Endothelial cell of umbilical vein (primary cell): Measurements from ENCODE around the gene CCDC14.
"Not testable (repeated sequence)": the region's sequence is repeated elsewhere in the genome, so short reads cannot be mapped to it uniquely, and the experiment has no call there.

Experiments used
- CTCF ChIP-seq, 2 donors: IDR thresholded peaks; 1 replicate in 1 of 2; 2 replicates in 1 of 2; pipeline ENCODE4 v1.5.1; 2011; ENCODE audit warnings: low read length in 2 of 2, mild to moderate bottlenecking in 2 of 2, moderate library complexity in 2 of 2, control low read depth in 1 of 2, inconsistent platforms in 1 of 2, low read depth in 1 of 2; ENCODE audit not compliant: insufficient read depth in 1 of 2; ENCODE audit errors: extremely low read depth in 1 of 2
- EZH2 ChIP-seq: IDR thresholded peaks from 2 replicates; pipeline ENCODE4 v1.6.1; 2012; ENCODE audit warnings: borderline replicate concordance, low read depth, mild to moderate bottlenecking, moderate library complexity, low read length, inconsistent platforms; ENCODE audit not compliant: severe bottlenecking
- FOS ChIP-seq: IDR thresholded peaks from 2 replicates; pipeline ENCODE4 v1.6.1; 2011; ENCODE audit warnings: mild to moderate bottlenecking, low read length, moderate library complexity, borderline replicate concordance; ENCODE audit not compliant: insufficient read depth
- JUN ChIP-seq: IDR thresholded peaks from 2 replicates; pipeline ENCODE4 v1.6.1; 2011; ENCODE audit warnings: borderline replicate concordance, low read depth; ENCODE audit not compliant: insufficient read length, insufficient read depth
- POLR2A ChIP-seq: IDR thresholded peaks from 2 replicates; pipeline ENCODE4 v1.6.1; 2012; ENCODE audit warnings: low read depth, mild to moderate bottlenecking, control low read depth, low read length
- POLR2AphosphoS5 ChIP-seq: IDR thresholded peaks from 2 replicates; pipeline ENCODE4 v1.6.1; 2012; ENCODE audit warnings: low read depth, mild to moderate bottlenecking, control low read depth, low read length, moderate library complexity; ENCODE audit not compliant: insufficient read depth

GRCh38 chr3:123979525-123980501 lies 18.8 kb upstream of the CCDC14 start:
- peak; percentile 39 to 54 for TF ChIP-seq CTCF (IDR thresholded peaks at IDR 0.05; ENCODE audit: extremely low read depth in 1 of 2, insufficient read depth in 1 of 2, low read depth in 1 of 2, low read length in 2 of 2)
- TF ChIP-seq EZH2, POLR2A, POLR2AphosphoS5, JUN, FOS: not testable (repeated sequence)
